K562 (cell line): Measurements from ENCODE around the gene RPL21. TPM values are rescaled to one million over a fixed set of nuclear protein-coding genes. Genes with fewer than 3 reads are reported as not detected.

Source experiments
- ATAC-seq: fragments of 200-7000 bp; cut with Tn5 transposase; 3 replicates; pipeline ENCODE4 v1.9.1; 2020; ENCODE audit warnings: moderate library complexity
- BruUV-seq: library from RNA; stranded (reverse); fragments of 400-500 nt; replicated peaks from 2 replicates; lab custom pipeline; 2021; lab: Mats Ljungman, UMichigan
- CTCF ChIA-PET: fragments of 300-600 bp; formaldehyde crosslinking; extraction: SDS; loops from one replicate; lab custom pipeline; 2021; ENCODE audit warnings: low intra/inter-chr PET ratio; lab: Yijun Ruan, JAX
- POLR2A ChIA-PET: fragments of 300-600, 350-650 bp; sonication (Branson Sonifier 250); formaldehyde crosslinking; extraction: SDS; loops from one replicate; lab custom pipeline; 2021; ENCODE audit warnings: antibody characterized with exemption, inconsistent platforms; lab: Yijun Ruan, JAX
- DNase-seq, 4 experiments: peaks; one replicate each; pipeline versions ENCODE4 v3.0.0 to v3.0.0-alpha.2; 2011 to 2018; ENCODE audit warnings: low spot score in 3 of 4, mixed read lengths in 3 of 4; ENCODE audit errors: extremely low read depth in 1 of 4
- FAIRE-seq: peaks from 2 replicates; lab custom pipeline; 2011; peaks lifted over from hg19 to GRCh38; lab: Jason Lieb, UNC
- H2AFZ ChIP-seq: 2 replicates; pipeline ENCODE4 v1.6.0; 2011; ENCODE audit warnings: low read depth, low read length, control low read depth, inconsistent platforms
- H3K27ac ChIP-seq: fragments of 200-600 bp; 3 replicates; pipeline ENCODE4 v1.8.0; 2011; ENCODE audit warnings: low read depth, mild to moderate bottlenecking, control low read depth, inconsistent platforms, low read length, moderate library complexity, mixed read lengths; ENCODE audit errors: extremely low read depth
- H3K27me3 ChIP-seq, 2 experiments: fragments of 300-600 bp in 1 of 2; 2 replicates in 1 of 2; 3 replicates in 1 of 2; pipeline versions ENCODE4 v1.6.0 to v1.8.0; 2011; ENCODE audit warnings: inconsistent platforms in 2 of 2, low read length in 2 of 2, mild to moderate bottlenecking in 1 of 2, mixed read lengths in 1 of 2, moderate library complexity in 1 of 2; ENCODE audit not compliant: control insufficient read depth in 2 of 2, insufficient read depth in 2 of 2
- H3K36me3 ChIP-seq: fragments of 300-600 bp; 3 replicates; pipeline ENCODE4 v1.8.0; 2011; ENCODE audit warnings: mild to moderate bottlenecking, low read length, inconsistent platforms; ENCODE audit not compliant: control insufficient read depth, insufficient read depth
- H3K4me1 ChIP-seq, 2 experiments: fragments of 200-600 bp in 1 of 2; replicated peaks in 1 of 2; 2 replicates in 1 of 2; 3 replicates in 1 of 2; pipeline versions ENCODE4 v1.5.1 to v1.8.0; 2011; ENCODE audit warnings: inconsistent platforms in 2 of 2, low read length in 2 of 2, mild to moderate bottlenecking in 1 of 2, mixed read lengths in 1 of 2, moderate library complexity in 1 of 2; ENCODE audit not compliant: control insufficient read depth in 2 of 2, insufficient read depth in 2 of 2
- H3K4me2 ChIP-seq: 2 replicates; pipeline ENCODE4 v1.6.1; 2011; ENCODE audit warnings: low read length, control low read depth, inconsistent platforms, mixed read lengths; ENCODE audit not compliant: insufficient read depth
- H3K4me3 ChIP-seq: fragments of 200-600 bp; sonication (generic), shearing (Covaris generic); 2 replicates; pipeline ENCODE4 v1.5.1; 2016; ENCODE audit warnings: control low read depth, inconsistent platforms
- H3K79me2 ChIP-seq: fragments of 200-600 bp; 3 replicates; pipeline ENCODE4 v1.8.0; 2011; ENCODE audit warnings: low read length, inconsistent platforms; ENCODE audit not compliant: control insufficient read depth, insufficient read depth
- H3K9ac ChIP-seq, 2 experiments: 2 replicates each; pipeline versions ENCODE4 v1.6.0 to v1.6.1; 2011; ENCODE audit warnings: low read depth in 2 of 2, low read length in 2 of 2, control low read depth in 1 of 2, inconsistent platforms in 1 of 2, mild to moderate bottlenecking in 1 of 2, mixed read lengths in 1 of 2; ENCODE audit not compliant: insufficient read depth in 1 of 2
- H3K9me1 ChIP-seq: one replicate; pipeline ENCODE4 v1.6.0; 2011; ENCODE audit warnings: inconsistent platforms, mild to moderate bottlenecking, low read length, moderate library complexity; ENCODE audit not compliant: control insufficient read depth, insufficient read depth
- H3K9me3 ChIP-seq: replicated peaks from 2 replicates; pipeline ENCODE4 v1.5.1; 2011; ENCODE audit warnings: low read depth, low read length, inconsistent platforms; ENCODE audit not compliant: control insufficient read depth, insufficient read depth
- H4K20me1 ChIP-seq: replicated peaks from 2 replicates; pipeline ENCODE4 v1.6.1; 2011; ENCODE audit warnings: low read length, inconsistent platforms, mixed read lengths; ENCODE audit not compliant: control insufficient read depth, insufficient read depth
- CEBPB ChIP-seq: fragments of 450-650 bp; IDR thresholded peaks from 2 replicates; pipeline ENCODE4 v1.6.1; 2016; ENCODE audit warnings: missing genetic modification characterization, missing compliant biosample characterization
- ETS2 ChIP-seq: IDR thresholded peaks from 2 replicates; pipeline ENCODE4 v1.6.1; 2016; ENCODE audit warnings: borderline replicate concordance, missing genetic modification characterization, mild to moderate bottlenecking, moderate library complexity, missing compliant biosample characterization; ENCODE audit not compliant: poor library complexity, severe bottlenecking
- ZNF830 ChIP-seq: fragments of 250-450 bp; sonication (Bioruptor Pico); IDR thresholded peaks from 2 replicates; pipeline ENCODE4 v1.5.0; 2021; ENCODE audit warnings: mild to moderate bottlenecking
- WGBS: fragments of 100-300 bp; shearing (Covaris generic); methylation state at CpG from one replicate; pipeline ENCODE4 v1.1.6; 2016; ENCODE audit warnings: low coverage, mixed read lengths; ENCODE audit not compliant: insufficient coverage; ENCODE audit errors: missing lambda C conversion rate; 5-methylcytosine and 5-hydroxymethylcytosine counted together
- in situ Hi-C: fragments of 300-500 bp; cut with MboI; formaldehyde crosslinking; loops from 4 replicates; pipeline ENCODE4 v1.15.0; 2018; ENCODE audit warnings: inconsistent platforms, mixed read lengths
- intact Hi-C: fragments of 100-400 bp; cut with micrococcal nuclease; formaldehyde crosslinking; loops from 2 replicates; pipeline ENCODE4 v1.14.2; 2022
- polyA plus RNA-seq, 8 experiments: library from polyadenylated mRNA; depleted of rRNA in 4 of 8; stranded (reverse) in 5 of 8; unstranded in 3 of 8; fragments of >200 nt; fragmentation: Nextera tagmentation in 2 of 8; fragmentation: Illumina TruSeq in 1 of 8; extraction: Ambion mirVana in 2 of 8; extraction: Trizol in 1 of 8; gene quantifications; 2 replicates each; pipeline versions ENCODE4 v1.2.1 to v1.2.3, GENCODE V29; 2011 to 2014; ENCODE audit warnings: inconsistent platforms in 1 of 8, missing spikeins in 1 of 8
- total RNA-seq, 7 experiments: library from RNA; depleted of rRNA in 6 of 7; stranded (reverse); fragments of >200 nt in 6 of 7; fragmentation: Illumina TruSeq in 2 of 7; extraction: Trizol in 2 of 7; gene quantifications; 2 replicates each; pipeline versions ENCODE4 v1.2.1 to v1.2.3, GENCODE V29; 2011 to 2021; ENCODE audit warnings: low replicate concordance in 1 of 7
- TF ChIP-seq, protein P1 (sequence below): sonication (generic); formaldehyde crosslinking; IDR thresholded peaks from 2 replicates; pipeline ENCODE4 v1.9.0; 2022; ENCODE audit warnings: mild to moderate bottlenecking, missing genetic modification reagents
- TF ChIP-seq, protein P2 (sequence below): fragments of 250-450 bp; sonication (Bioruptor Pico); IDR thresholded peaks from 2 replicates; pipeline ENCODE4 v1.8.0; 2021; ENCODE audit warnings: moderate library complexity, mild to moderate bottlenecking, inconsistent platforms

RPL21 gene
- total and polyA plus RNA-seq, 9 of the 15 experiments (the other 6 are each of a cell fraction or from before 2014, with no cell fraction given) = 622 to 4,203 (median 1,676) TPM

- no peaks in the 10 kb centered on the region for H3K9me1 ChIP-seq
- FAIRE-seq = no peak
- no peaks in the 10 kb centered on the region; a peak in 1 of 5 replicates for H3K4me1 ChIP-seq
- in situ Hi-C loops = no loop called here
- no peaks in the 10 kb centered on the region for H3K9me3 ChIP-seq
- no peaks in the 10 kb centered on the region for H3K79me2 ChIP-seq
- no peaks in the 10 kb centered on the region for H3K27me3 ChIP-seq
- DNase-seq = no peak
- H3K27ac ChIP-seq = no peak overlapping the region
- TF ChIP-seq ZNF830 (CRISPR knock-in tag) (no peak), ETS2 (tag) (no peak), CEBPB (tag) (peak; percentile 62)
- TF ChIP-seq, protein P1, sequence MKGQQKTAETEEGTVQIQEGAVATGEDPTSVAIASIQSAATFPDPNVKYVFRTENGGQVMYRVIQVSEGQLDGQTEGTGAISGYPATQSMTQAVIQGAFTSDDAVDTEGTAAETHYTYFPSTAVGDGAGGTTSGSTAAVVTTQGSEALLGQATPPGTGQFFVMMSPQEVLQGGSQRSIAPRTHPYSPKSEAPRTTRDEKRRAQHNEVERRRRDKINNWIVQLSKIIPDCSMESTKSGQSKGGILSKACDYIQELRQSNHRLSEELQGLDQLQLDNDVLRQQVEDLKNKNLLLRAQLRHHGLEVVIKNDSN (CRISPR knock-in tag) = no peak
- TF ChIP-seq, protein P2, sequence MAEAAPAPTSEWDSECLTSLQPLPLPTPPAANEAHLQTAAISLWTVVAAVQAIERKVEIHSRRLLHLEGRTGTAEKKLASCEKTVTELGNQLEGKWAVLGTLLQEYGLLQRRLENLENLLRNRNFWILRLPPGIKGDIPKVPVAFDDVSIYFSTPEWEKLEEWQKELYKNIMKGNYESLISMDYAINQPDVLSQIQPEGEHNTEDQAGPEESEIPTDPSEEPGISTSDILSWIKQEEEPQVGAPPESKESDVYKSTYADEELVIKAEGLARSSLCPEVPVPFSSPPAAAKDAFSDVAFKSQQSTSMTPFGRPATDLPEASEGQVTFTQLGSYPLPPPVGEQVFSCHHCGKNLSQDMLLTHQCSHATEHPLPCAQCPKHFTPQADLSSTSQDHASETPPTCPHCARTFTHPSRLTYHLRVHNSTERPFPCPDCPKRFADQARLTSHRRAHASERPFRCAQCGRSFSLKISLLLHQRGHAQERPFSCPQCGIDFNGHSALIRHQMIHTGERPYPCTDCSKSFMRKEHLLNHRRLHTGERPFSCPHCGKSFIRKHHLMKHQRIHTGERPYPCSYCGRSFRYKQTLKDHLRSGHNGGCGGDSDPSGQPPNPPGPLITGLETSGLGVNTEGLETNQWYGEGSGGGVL (CRISPR knock-in tag) = no peak
- no peak overlapping the region for H3K4me3 ChIP-seq
- no peaks in the 10 kb centered on the region for H3K36me3 ChIP-seq
- no peak overlapping the region for H3K9ac ChIP-seq
- BruUV-seq = no TSS peak
- ChIA-PET CTCF (no interaction called here), POLR2A (interaction anchor here (0.6 kb wide), 1 partner anchor 15 kb away, joined by 3 read pairs; no protein-coding TSS in a partner anchor)
- no peak overlapping the region for H2AFZ ChIP-seq
- intact Hi-C loops = no loop called here
- H3K4me2 ChIP-seq = no peak overlapping the region
- no peaks in the 10 kb centered on the region for H4K20me1 ChIP-seq
- 85% methylated on average over 5 of the region's 5 CpGs for WGBS
- no peak for ATAC-seq
Observed at GRCh38 chr13:27233964-27234363, 17.4 kb upstream of the RPL21 start.
